Lower leg skin (tissue), 4 donors: ENCODE data around the gene DOCK9. TPM values are rescaled to one million over a fixed set of nuclear protein-coding genes. Genes with fewer than 3 reads are reported as not detected.

Experiments used
- DNase-seq, 2 donors: peaks; one replicate each; pipeline ENCODE4 v3.0.0-alpha.2; 2019; ENCODE audit warnings: low spot score in 2 of 2
- H3K4me3 ChIP-seq: fragments of 200-600 bp; sonication (generic); 2 replicates; pipeline ENCODE4 v1.5.1; 2017; ENCODE audit warnings: mild to moderate bottlenecking, low read depth; ENCODE audit not compliant: poor library complexity, severe bottlenecking
- POLR2A ChIP-seq, 2 donors: fragments of 450-650 bp; IDR thresholded peaks; one replicate each; pipeline ENCODE4 v1.6.1; 2016 to 2017; ENCODE audit warnings: antibody characterized with exemption in 2 of 2, mild to moderate bottlenecking in 1 of 2, moderate library complexity in 1 of 2
- WGBS, 2 donors: methylation state at CpG; one replicate each; pipeline ENCODE4 v1.1.5; 2018; 5-methylcytosine and 5-hydroxymethylcytosine counted together
- intact Hi-C: fragments of 100-400 bp; cut with DNase I; formaldehyde crosslinking; loops from one replicate; pipeline ENCODE4 v1.15.0; 2023; ENCODE audit warnings: low total_unique reads
- total RNA-seq, 4 donors: library from RNA; depleted of rRNA; stranded (reverse); fragments of >200 nt; gene quantifications; one replicate each; pipeline ENCODE4 v1.1.0, GENCODE V29; 2016
- TF ChIP-seq, protein P1 (sequence below), 3 donors: fragments of 450-650 bp; IDR thresholded peaks; one replicate each; pipeline ENCODE4 v1.5.1; 2016; ENCODE audit warnings: antibody characterized with exemption in 3 of 3, mild to moderate bottlenecking in 3 of 3, moderate library complexity in 2 of 3

Gene DOCK9
- total RNA-seq, 4 donors from 2014 or later = 189 to 292 (median 271) TPM

DNA sequence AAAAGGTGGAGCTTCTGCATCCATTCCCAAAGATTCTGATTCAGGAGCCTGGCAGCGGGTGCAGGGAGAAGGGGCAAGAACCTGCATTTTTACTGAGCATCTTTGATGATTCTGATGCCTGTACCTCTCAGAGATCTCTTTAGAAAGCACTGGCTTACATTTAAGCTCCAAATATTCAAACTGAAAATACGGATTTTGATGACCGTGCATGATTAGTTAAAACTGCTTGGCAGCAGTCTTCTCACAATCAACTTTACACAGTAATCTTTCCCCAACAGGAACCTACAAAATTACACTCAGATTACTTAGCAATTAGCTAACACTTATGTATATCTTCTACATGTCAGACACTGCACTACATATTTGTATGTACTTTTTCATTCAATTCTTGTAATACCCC lies 108.9 kb downstream of the DOCK9 start:
- TF ChIP-seq, protein P1, sequence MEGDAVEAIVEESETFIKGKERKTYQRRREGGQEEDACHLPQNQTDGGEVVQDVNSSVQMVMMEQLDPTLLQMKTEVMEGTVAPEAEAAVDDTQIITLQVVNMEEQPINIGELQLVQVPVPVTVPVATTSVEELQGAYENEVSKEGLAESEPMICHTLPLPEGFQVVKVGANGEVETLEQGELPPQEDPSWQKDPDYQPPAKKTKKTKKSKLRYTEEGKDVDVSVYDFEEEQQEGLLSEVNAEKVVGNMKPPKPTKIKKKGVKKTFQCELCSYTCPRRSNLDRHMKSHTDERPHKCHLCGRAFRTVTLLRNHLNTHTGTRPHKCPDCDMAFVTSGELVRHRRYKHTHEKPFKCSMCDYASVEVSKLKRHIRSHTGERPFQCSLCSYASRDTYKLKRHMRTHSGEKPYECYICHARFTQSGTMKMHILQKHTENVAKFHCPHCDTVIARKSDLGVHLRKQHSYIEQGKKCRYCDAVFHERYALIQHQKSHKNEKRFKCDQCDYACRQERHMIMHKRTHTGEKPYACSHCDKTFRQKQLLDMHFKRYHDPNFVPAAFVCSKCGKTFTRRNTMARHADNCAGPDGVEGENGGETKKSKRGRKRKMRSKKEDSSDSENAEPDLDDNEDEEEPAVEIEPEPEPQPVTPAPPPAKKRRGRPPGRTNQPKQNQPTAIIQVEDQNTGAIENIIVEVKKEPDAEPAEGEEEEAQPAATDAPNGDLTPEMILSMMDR (IDR thresholded peaks at IDR 0.05) = no peak
- TF ChIP-seq POLR2A (IDR thresholded peaks at IDR 0.05) = no peak

DNA sequence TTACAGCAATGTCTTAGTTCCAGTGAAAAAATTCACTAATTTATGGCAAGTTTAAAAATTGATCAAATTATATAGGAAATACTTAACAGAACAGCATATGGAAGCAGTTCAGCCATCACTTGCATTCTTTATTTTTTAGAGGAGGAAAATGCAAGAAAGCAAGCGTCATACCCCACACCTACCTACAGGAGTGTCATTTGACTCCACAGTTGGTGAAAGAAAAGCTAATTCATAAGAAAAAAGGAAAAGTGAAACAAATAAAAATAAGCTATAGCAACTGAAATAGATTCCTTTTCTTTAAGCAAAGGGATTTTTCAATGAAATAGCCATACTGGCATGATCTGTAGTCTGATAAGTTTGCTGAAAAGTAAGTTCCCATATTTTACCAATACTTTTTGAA lies 111.0 kb downstream of the DOCK9 start:
- intact Hi-C loops = no loop called here
- TF ChIP-seq, protein P1 (IDR thresholded peaks at IDR 0.05) = no peak
- TF ChIP-seq POLR2A (IDR thresholded peaks at IDR 0.05) = no peak
- 98 to 100% methylated on average over 1 of the region's 1 CpG for WGBS, 2 donors
- DNase-seq = no peak
- no peak overlapping the region for H3K4me3 ChIP-seq

More for the DNA sequence above, 108.9 kb downstream of the DOCK9 start:
- no peak for DNase-seq
- no peak overlapping the region for H3K4me3 ChIP-seq
- WGBS, 2 donors = 84 to 88% methylated on average over 3 of the region's 3 CpGs
- intact Hi-C loops = no loop called here

GRCh38 chr13:98860491-98860890 lies 117.4 kb downstream of the DOCK9 start:
- intact Hi-C loops = no loop called here
- no peak for DNase-seq
- 64 to 65% methylated on average over 6 of the region's 6 CpGs for WGBS, 2 donors
- no peak overlapping the region for H3K4me3 ChIP-seq
- TF ChIP-seq, protein P1 (IDR thresholded peaks at IDR 0.05) = no peak
- no peak for TF ChIP-seq POLR2A (IDR thresholded peaks at IDR 0.05)

GRCh38 chr13:98858191-98858590 lies 119.7 kb downstream of the DOCK9 start:
- whole genome bisulfite sequencing, 2 donors = 75% methylated on average over 4 of the region's 4 CpGs
- intact Hi-C loops = no loop called here
- DNase-seq = no peak

DNA sequence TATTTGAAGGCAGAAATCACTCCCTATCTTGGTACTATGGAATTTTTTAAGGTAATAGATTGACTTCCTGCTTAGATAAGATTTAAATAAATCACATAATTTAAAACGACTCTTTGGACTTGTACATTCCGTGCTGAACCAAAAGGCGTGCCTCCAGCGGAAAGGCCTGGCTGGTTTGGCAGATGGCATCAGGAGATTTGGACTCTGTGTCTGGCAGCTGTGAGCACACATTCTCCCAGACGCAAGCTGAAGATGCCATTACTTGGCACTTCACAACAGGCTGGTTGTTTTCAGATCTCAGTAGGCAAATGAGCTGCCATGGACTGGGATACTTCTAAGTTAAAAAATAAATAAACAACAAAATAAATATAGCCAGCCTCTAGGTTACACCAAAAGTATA lies 120.9 kb downstream of the DOCK9 start:
- intact Hi-C loops = no loop called here
- no peak for DNase-seq
- WGBS, 2 donors = 34 to 36% methylated on average over 5 of the region's 5 CpGs
- TF ChIP-seq POLR2A (IDR thresholded peaks at IDR 0.05) = no peak
- TF ChIP-seq, protein P1 (IDR thresholded peaks at IDR 0.05) = no peak
- no peak overlapping the region for H3K4me3 ChIP-seq

More at GRCh38 chr13:98858191-98858590, 119.7 kb downstream of the DOCK9 start:
- H3K4me3 ChIP-seq = no peak overlapping the region
- no peak for TF ChIP-seq POLR2A (IDR thresholded peaks at IDR 0.05)
- TF ChIP-seq, protein P1 (IDR thresholded peaks at IDR 0.05) = no peak

GRCh38 chr13:98854448-98854847 lies 123.4 kb downstream of the DOCK9 start:
- TF ChIP-seq POLR2A (IDR thresholded peaks at IDR 0.05) = no peak
- TF ChIP-seq, protein P1 (IDR thresholded peaks at IDR 0.05) = no peak

More at GRCh38 chr13:98854448-98854847, 123.4 kb downstream of the DOCK9 start:
- whole genome bisulfite sequencing, 2 donors = 80% methylated on average over 6 of the region's 6 CpGs
- intact Hi-C loops = no loop called here
- no peak for DNase-seq
- no peak overlapping the region for H3K4me3 ChIP-seq
